ENCODE results near the gene TCEA2. TPM values are rescaled to one million over a fixed set of nuclear protein-coding genes. Genes with fewer than 3 reads are reported as not detected.
A peak's percentile ranks its signal among the peaks of the same experiment; 100 is the strongest.

The TCEA2 gene
- total RNA-seq, 1 experiment from 2014 or later = 38.5 TPM

- ATAC-seq (0 out of 2 replicates have a peak, but pooled peaks have one; percentile 7), DNase-seq (ENCODE audit: low read depth, low spot score) (no peak)
- in situ Hi-C loops (cut with HindIII; ENCODE audit: low pct_unique_long_range_greater_than_20kb, low sequenced_read_pairs) = no loop called here
- H3K36me3 ChIP-seq (ENCODE audit: control insufficient read depth, insufficient read depth, low read length) = no peaks in the 10 kb centered on the region
- no TSS peak for BruUV-seq (replicated peaks)
- peaks cover 55% of the 10 kb centered on the region for H3K4me1 ChIP-seq (ENCODE audit: control insufficient read depth, insufficient read depth, low read length)
- H3K4me3 ChIP-seq (ENCODE audit: low read depth in 2 of 2, low read length in 2 of 2) = peak overlapping the region; percentile 5 to 33; a peak in 3 of 4 replicates
- POLR2A ChIA-PET = no interaction called here
- peak overlapping the region; percentile 84 for H3K27ac ChIP-seq (ENCODE audit: low read length)
- H3K9me3 ChIP-seq (ENCODE audit: control insufficient read depth, insufficient read depth, low read depth, low read length) = no peaks in the 10 kb centered on the region
- TF ChIP-seq SIN3A (IDR thresholded peaks at IDR 0.05; ENCODE audit: borderline replicate concordance, insufficient read depth, low read depth, low read length) = no peak
- TF ChIP-seq CTCF (IDR thresholded peaks at IDR 0.05) = no peak; the same call in 1 of the 2 replicates
- TF ChIP-seq TCF7L2 (IDR thresholded peaks at IDR 0.05; ENCODE audit: low read depth, low read length) = no peak
- TF ChIP-seq REST (IDR thresholded peaks at IDR 0.05; ENCODE audit: insufficient read depth in 1 of 2, low read depth in 2 of 2, low read length in 1 of 2) = no peak
- H3K27me3 ChIP-seq (ENCODE audit: control insufficient read depth, insufficient read depth, low read length) = no peaks in the 10 kb centered on the region
- CTCF ChIA-PET = interaction anchor here (1.1 to 1.4 kb wide), 2 partner anchors 11 to 20 kb away, joined by 3 to 11 read pairs; no protein-coding TSS in a partner anchor
- intact Hi-C loops (cut with micrococcal nuclease; ENCODE audit: unreplicated experiment) = no loop called here
Measured at GRCh38 chr20:64050261-64051032, 12.6 kb upstream of the TCEA2 start.

GRCh38 chr20:64051033-64051452 lies 12.0 kb upstream of the TCEA2 start:
- in situ Hi-C loops (cut with HindIII; ENCODE audit: low pct_unique_long_range_greater_than_20kb, low sequenced_read_pairs) = no loop called here
- no TSS peak for BruUV-seq (replicated peaks)
- no peak for DNase-seq (ENCODE audit: low read depth, low spot score)
- no peaks in the 10 kb centered on the region for H3K9me3 ChIP-seq (ENCODE audit: control insufficient read depth, insufficient read depth, low read depth, low read length)
- ChIA-PET CTCF (interaction anchor here (1.1 kb wide), 1 partner anchor 19 kb away, joined by 3 read pairs; no protein-coding TSS in a partner anchor), POLR2A (no interaction called here)
- peak overlapping the region; percentile 84 for H3K27ac ChIP-seq (ENCODE audit: low read length)
- TF ChIP-seq REST (IDR thresholded peaks at IDR 0.05; ENCODE audit: insufficient read depth in 1 of 2, low read depth in 2 of 2, low read length in 1 of 2) (no peak), POLR2AphosphoS5 (IDR thresholded peaks at IDR 0.05; ENCODE audit: low read depth, low read length) (no peak), TCF7L2 (IDR thresholded peaks at IDR 0.05; ENCODE audit: low read depth, low read length) (no peak), CTCF (IDR thresholded peaks at IDR 0.05) (no peak), SIN3A (IDR thresholded peaks at IDR 0.05; ENCODE audit: borderline replicate concordance, insufficient read depth, low read depth, low read length) (no peak)
- ATAC-seq = no peak
- no peaks in the 10 kb centered on the region for H3K27me3 ChIP-seq (ENCODE audit: control insufficient read depth, insufficient read depth, low read length)
- no peaks in the 10 kb centered on the region for H3K36me3 ChIP-seq (ENCODE audit: control insufficient read depth, insufficient read depth, low read length)
- H3K4me3 ChIP-seq (ENCODE audit: low read depth in 2 of 2, low read length in 2 of 2) = no peak overlapping the region
- intact Hi-C loops (cut with micrococcal nuclease; ENCODE audit: unreplicated experiment) = no loop called here
- peaks cover 55% of the 10 kb centered on the region for H3K4me1 ChIP-seq (ENCODE audit: control insufficient read depth, insufficient read depth, low read length)

Measured in Panc1 (cell line).